AG09309 (cell line): ENCODE results near the gene LRMDA.

ENCODE experiments used
- DNase-seq: peaks from one replicate; pipeline ENCODE4 v3.0.0-alpha.2; 2010; ENCODE audit warnings: low read depth
- H3K4me3 ChIP-seq: 2 replicates; pipeline ENCODE4 v1.5.1; 2011; ENCODE audit warnings: mild to moderate bottlenecking, low read depth, low read length, moderate library complexity; ENCODE audit not compliant: control insufficient read depth
- CTCF ChIP-seq: IDR thresholded peaks from 2 replicates; pipeline ENCODE4 v1.5.1; 2011; ENCODE audit warnings: mild to moderate bottlenecking, low read depth, low read length, inconsistent platforms; ENCODE audit not compliant: insufficient read depth, control insufficient read depth; ENCODE audit errors: missing control alignments

Gene LRMDA

GRCh38 chr10:75646218-75646915 is 214.9 kb downstream of the LRMDA start:
- no peak for TF ChIP-seq CTCF
- no peak overlapping the region for H3K4me3 ChIP-seq
- DNase-seq: no peak

- no peak for TF ChIP-seq CTCF
- H3K4me3 ChIP-seq: no peak overlapping the region
- DNase-seq: no peak
Observed at GRCh38 chr10:75646916-75647315, 215.5 kb downstream of the LRMDA start.

- TF ChIP-seq CTCF: no peak
- DNase-seq: no peak
Observed at GRCh38 chr10:75647675-75648074, 216.3 kb downstream of the LRMDA start.

GRCh38 chr10:75648351-75648750 is 216.9 kb downstream of the LRMDA start:
- no peak for TF ChIP-seq CTCF
- no peak for DNase-seq
- H3K4me3 ChIP-seq: no peak overlapping the region

More at GRCh38 chr10:75647675-75648074, 216.3 kb downstream of the LRMDA start:
- H3K4me3 ChIP-seq: no peak overlapping the region

- no peak overlapping the region for H3K4me3 ChIP-seq
- no peak for TF ChIP-seq CTCF
- no peak for DNase-seq
Observed at GRCh38 chr10:75648854-75649253, 217.4 kb downstream of the LRMDA start.

- no peak for TF ChIP-seq CTCF
- no peak overlapping the region for H3K4me3 ChIP-seq
- no peak for DNase-seq
Observed at GRCh38 chr10:75649466-75649865, 218.0 kb downstream of the LRMDA start.

GRCh38 chr10:75650648-75651047 is 219.2 kb downstream of the LRMDA start:
- no peak overlapping the region for H3K4me3 ChIP-seq
- TF ChIP-seq CTCF: no peak
- no peak for DNase-seq
